Stimulated activated CD8-positive, alpha-beta memory T cell treated with anti-CD3 and anti-CD28 coated beads, Interleukin-4, amount 100 ng/mL, for 48 hours (primary cell): ENCODE results near the gene GSX1.

Experiments
- DNase-seq: peaks from one replicate; pipeline ENCODE4 v3.0.0-alpha.2; 2020

Gene GSX1

GRCh38 chr13:27835799-27836198 is 43.5 kb downstream of the GSX1 start:
- DNase-seq = no peak

- DNase-seq = no peak
Observed at GRCh38 chr13:27839809-27840467, 47.7 kb downstream of the GSX1 start.

GRCh38 chr13:27842571-27842970 is 50.3 kb downstream of the GSX1 start:
- no peak for DNase-seq
